ENCODE results near the gene LPIN1. TPM values are rescaled to one million over a fixed set of nuclear protein-coding genes. Genes with fewer than 3 reads are reported as not detected.

The LPIN1 gene
- total RNA-seq, 4 donors from 2014 or later = 47.6 to 293 (median 140) TPM

DNA sequence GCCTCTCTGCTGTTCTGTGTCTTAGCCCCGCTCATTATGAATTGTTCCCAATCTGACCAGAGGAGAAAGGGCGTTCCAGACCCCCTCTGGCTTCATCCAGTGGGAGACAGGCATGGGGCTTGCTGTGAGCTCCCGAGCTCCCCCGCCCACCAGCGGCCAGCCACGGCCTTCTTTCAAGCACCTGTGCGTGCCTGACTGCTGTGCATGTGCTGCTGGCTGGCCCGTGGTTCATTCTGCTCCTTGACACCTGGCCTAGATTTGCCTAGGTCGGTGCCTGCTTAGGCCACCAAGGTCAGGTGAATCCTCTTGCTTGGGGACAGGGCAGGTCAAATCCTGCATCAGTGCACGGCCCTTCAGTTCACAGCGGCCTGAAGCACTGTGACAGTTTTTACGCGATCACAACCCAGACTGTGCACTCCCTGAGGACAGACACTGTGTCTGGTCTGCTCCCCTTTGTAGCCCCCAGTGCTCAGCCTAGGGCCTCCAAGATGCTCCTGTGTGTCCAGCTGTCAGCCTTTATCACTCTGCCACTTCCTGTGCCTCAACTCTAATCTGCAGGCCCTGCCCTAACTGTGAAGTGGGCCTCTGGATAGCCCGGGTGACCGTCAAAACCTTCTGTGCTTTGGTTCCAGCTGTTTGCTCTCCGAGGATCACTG is 3.6 kb upstream of the LPIN1 start:
- TF ChIP-seq, protein P1, sequence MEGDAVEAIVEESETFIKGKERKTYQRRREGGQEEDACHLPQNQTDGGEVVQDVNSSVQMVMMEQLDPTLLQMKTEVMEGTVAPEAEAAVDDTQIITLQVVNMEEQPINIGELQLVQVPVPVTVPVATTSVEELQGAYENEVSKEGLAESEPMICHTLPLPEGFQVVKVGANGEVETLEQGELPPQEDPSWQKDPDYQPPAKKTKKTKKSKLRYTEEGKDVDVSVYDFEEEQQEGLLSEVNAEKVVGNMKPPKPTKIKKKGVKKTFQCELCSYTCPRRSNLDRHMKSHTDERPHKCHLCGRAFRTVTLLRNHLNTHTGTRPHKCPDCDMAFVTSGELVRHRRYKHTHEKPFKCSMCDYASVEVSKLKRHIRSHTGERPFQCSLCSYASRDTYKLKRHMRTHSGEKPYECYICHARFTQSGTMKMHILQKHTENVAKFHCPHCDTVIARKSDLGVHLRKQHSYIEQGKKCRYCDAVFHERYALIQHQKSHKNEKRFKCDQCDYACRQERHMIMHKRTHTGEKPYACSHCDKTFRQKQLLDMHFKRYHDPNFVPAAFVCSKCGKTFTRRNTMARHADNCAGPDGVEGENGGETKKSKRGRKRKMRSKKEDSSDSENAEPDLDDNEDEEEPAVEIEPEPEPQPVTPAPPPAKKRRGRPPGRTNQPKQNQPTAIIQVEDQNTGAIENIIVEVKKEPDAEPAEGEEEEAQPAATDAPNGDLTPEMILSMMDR (IDR thresholded peaks at IDR 0.05; ENCODE audit: low read depth) = no peak

GRCh38 chr2:11743366-11743765 is 3.1 kb upstream of the LPIN1 start:
- TF ChIP-seq, protein P1 (IDR thresholded peaks at IDR 0.05; ENCODE audit: low read depth) = no peak

DNA sequence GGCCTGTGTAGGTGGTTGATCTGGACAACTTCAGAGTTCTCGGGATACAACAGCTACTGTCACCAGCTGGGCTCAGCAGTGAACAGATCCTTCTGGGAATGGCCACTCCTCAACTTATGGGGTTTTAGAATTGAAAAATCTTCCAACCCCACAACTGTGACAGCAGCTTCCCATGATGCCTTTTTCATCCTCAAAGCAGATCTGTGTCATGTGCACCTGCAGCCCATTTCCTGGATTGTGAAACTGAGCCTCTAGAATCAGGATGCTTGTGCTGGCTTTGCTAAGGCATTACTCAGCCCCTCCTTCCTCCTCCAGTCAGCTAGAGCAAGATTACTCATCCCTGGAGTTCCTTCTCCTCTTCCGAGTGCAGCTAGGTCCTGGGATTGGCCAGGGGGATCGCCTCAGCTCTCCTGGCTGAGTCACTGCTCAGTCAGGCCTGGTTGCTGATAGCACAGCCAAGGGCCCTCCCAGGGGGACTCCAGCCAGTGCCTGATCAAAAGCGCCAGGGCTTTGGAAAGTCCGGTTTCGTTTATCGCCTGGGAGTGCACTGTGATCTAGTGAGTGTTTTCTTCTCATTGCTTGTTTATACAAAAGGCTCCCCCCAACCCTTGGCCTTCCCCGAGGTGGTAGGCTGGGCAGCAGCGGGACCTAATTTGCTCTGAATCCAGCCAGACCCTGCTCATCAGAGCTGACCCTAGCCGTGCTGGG is 2.4 kb upstream of the LPIN1 start:
- TF ChIP-seq, protein P1 (IDR thresholded peaks at IDR 0.05; ENCODE audit: low read depth) = no peak

- TF ChIP-seq, protein P1 (IDR thresholded peaks at IDR 0.05; ENCODE audit: low read depth) = no peak
These were observed 1.6 kb upstream of the LPIN1 start for GRCh38 chr2:11744631-11745394.

DNA sequence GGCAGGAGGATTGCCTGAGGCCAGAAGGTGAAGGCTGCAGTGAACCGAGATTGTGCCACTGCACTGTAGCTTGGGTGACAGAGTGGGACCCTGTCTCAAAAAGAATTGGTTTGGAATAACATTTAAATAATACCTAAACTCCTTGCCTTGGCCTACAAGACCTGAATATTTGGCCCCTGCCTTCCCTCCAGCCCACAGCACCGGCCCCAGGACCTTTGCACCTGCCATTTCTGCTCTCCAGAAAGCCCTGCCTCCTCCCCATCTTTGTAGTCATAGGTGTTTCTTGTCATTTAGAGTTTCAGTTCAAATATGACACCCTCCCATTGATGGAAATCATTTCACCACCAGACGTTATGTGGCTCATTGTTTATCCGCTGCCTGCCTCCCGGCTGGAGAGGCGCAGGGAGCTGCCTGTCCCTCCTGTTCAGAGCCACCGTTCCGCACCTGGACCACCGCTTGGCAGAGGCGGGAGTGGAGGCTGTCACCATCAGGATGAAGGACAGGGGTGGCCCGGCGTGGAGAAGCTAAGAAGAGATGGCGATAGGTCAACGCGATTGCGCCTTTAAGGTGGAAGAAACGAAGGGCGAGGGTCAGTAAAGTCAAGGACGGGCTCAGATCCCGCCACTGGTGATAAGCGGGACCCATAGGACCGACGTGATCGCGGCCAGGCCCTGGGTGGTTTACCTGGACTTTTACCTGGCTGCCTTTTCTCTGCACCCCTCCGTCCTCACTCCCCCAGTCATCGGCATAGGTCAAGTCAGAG is 638 bp upstream of the LPIN1 start:
- TF ChIP-seq, protein P1 (IDR thresholded peaks at IDR 0.05; ENCODE audit: low read depth) = no peak

DNA sequence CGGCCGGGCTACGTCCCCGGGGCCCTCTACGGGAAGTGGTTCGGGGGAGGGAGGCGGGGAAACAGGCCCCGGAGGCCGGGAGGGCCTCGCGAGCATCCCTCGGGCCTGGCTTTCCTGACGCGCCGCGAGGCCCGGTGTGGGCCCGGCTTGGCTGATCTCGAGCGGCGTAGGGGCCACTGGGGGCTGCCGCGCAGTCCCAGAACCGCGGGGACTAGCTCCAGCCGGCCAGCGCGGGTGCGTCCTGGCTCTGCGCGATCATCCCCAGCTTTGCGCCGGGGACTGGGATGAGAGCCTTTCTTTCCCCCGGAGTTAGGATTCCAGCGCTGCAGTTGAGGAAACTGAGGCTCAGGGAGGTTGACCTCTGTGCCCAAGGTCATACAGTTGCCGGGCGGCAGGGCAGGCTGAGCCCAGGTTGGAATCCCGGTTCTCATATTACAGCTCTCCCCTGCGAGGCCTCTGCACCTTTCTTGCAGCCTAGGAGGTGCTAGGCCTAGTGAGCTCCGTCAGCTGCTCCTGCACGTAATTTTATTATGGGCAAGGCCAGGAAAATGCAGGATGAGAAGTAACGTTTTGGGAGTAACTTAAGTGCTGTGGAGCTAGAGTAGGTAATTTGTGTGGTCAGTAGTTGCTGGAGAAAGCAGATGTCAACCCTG is 501 bp downstream of the LPIN1 start:
- TF ChIP-seq, protein P1 (IDR thresholded peaks at IDR 0.05; ENCODE audit: low read depth) = no peak
